ENCODE results near the gene ARHGAP24. TPM values are rescaled to one million over a fixed set of nuclear protein-coding genes. Genes with fewer than 3 reads are reported as not detected.

ARHGAP24 gene
- total and polyA plus RNA-seq, 10 of the 15 experiments (the other 5 are each of a cell fraction or from before 2014, with no cell fraction given): 0.10 to 4.2 (median 0.52) TPM

- TF ChIP-seq CEBPZ (IDR thresholded peaks at IDR 0.05; ENCODE audit: low read depth, low read length) (no peak), CBX3 (IDR thresholded peaks at IDR 0.05; ENCODE audit: borderline replicate concordance, low read depth) (no peak), RAD51 (IDR thresholded peaks at IDR 0.05) (no peak), ATF2 (IDR thresholded peaks at IDR 0.05; ENCODE audit: low read length) (no peak)
These were observed 142.3 kb downstream of the ARHGAP24 start (continued) for GRCh38 chr4:85617202-85617601.

- no peaks in the 10 kb centered on the region for H3K36me3 ChIP-seq (ENCODE audit: control insufficient read depth in 2 of 2, insufficient read depth in 2 of 2, low read length in 1 of 2)
- in situ Hi-C loops (cut with MboI): no loop called here
- no peaks in the 10 kb centered on the region for H3K4me1 ChIP-seq (ENCODE audit: control insufficient read depth, insufficient read depth, low read length)
- intact Hi-C loops (cut with micrococcal nuclease; ENCODE audit: unreplicated experiment): no loop called here
- ChIA-PET RAD21 (ENCODE audit: unreplicated experiment) (interaction anchor here (0.5 kb wide), 1 partner anchor 24 kb away, joined by 4 read pairs; no protein-coding TSS in a partner anchor), POLR2A (no interaction called here), CTCF (no interaction called here), SMC1A (ENCODE audit: uncharacterized antibody, unreplicated experiment) (interaction anchor here (1.6 kb wide), 1 partner anchor 18 kb away, joined by 3 read pairs; no protein-coding TSS in a partner anchor)
- FAIRE-seq (no peak), ATAC-seq (no peak), DNase-seq (ENCODE audit: low read depth, low spot score) (no peak)
- no peak overlapping the region for H3K9ac ChIP-seq (ENCODE audit: control insufficient read depth, insufficient read depth, low read length)
- H3K27ac ChIP-seq (ENCODE audit: control insufficient read depth, insufficient read depth): no peak overlapping the region
- no TSS peak for BruUV-seq (replicated peaks)
- H3K4me2 ChIP-seq (ENCODE audit: control insufficient read depth, insufficient read depth): no peak overlapping the region
- no peaks in the 10 kb centered on the region; the same call in 2 of the 3 replicates for H3K9me3 ChIP-seq (replicated peaks; ENCODE audit: control insufficient read depth, insufficient read depth, low read length)
- H3K27me3 ChIP-seq (replicated peaks in 1 of 2; ENCODE audit: control insufficient read depth in 2 of 2, insufficient read depth in 2 of 2, low read length in 1 of 2): no peaks in the 10 kb centered on the region; a peak in 1 of 4 replicates
- H3K79me2 ChIP-seq (ENCODE audit: control insufficient read depth, insufficient read depth, low read length): no peaks in the 10 kb centered on the region
- no peak overlapping the region for H2AFZ ChIP-seq (ENCODE audit: control insufficient read depth, low read depth, low read length)
- no peaks in the 10 kb centered on the region for H4K20me1 ChIP-seq (ENCODE audit: control insufficient read depth, insufficient read depth)
- TF ChIP-seq ATF2 (IDR thresholded peaks at IDR 0.05; ENCODE audit: low read length) (no peak), ELK1 (IDR thresholded peaks at IDR 0.05; ENCODE audit: low read depth, low read length) (no peak), BMI1 (IDR thresholded peaks at IDR 0.05; ENCODE audit: borderline replicate concordance) (no peak), ZNF592 (IDR thresholded peaks at IDR 0.05) (no peak), CREM (IDR thresholded peaks at IDR 0.05; ENCODE audit: low read depth) (no peak), EZH2 (IDR thresholded peaks at IDR 0.05; ENCODE audit: borderline replicate concordance, control insufficient read depth, low read depth, low read length) (no peak), CBX5 (IDR thresholded peaks at IDR 0.05; ENCODE audit: low read depth) (no peak)
- no peak overlapping the region for H3K4me3 ChIP-seq
These were observed 158.0 kb downstream of the ARHGAP24 start for GRCh38 chr4:85632981-85633380.
